MG63 (cell line): ENCODE results near the gene THAP12. TPM values are rescaled to one million over a fixed set of nuclear protein-coding genes. Genes with fewer than 3 reads are reported as not detected.

Experiments used
- total RNA-seq: library from RNA; depleted of rRNA; stranded (reverse); fragments of >200 nt; shearing (Covaris generic); gene quantifications from 2 replicates; pipeline ENCODE4 v1.2.3, GENCODE V29; 2014; ENCODE audit warnings: low replicate concordance; rRNA removed

The THAP12 gene
- total RNA-seq, 1 experiment from 2014 or later = 53.6 TPM

Other genes starting within 250 kb of the THAP12 start
- not detected in 2 replicates for gene WNT11, start 174.6 kb downstream of the THAP12 start, total RNA-seq
- 0.54 and 1.0 TPM in 2 replicates for gene GVQW3, start 191 bp upstream of the THAP12 start, total RNA-seq
- gene EMSY, start 63.9 kb upstream of the THAP12 start, total RNA-seq = 4.0 and 19.9 TPM in 2 replicates